ENCODE data around the gene RAB7B.
A peak's percentile ranks its signal among the peaks of the same experiment; 100 is the strongest.

The RAB7B gene

DNA sequence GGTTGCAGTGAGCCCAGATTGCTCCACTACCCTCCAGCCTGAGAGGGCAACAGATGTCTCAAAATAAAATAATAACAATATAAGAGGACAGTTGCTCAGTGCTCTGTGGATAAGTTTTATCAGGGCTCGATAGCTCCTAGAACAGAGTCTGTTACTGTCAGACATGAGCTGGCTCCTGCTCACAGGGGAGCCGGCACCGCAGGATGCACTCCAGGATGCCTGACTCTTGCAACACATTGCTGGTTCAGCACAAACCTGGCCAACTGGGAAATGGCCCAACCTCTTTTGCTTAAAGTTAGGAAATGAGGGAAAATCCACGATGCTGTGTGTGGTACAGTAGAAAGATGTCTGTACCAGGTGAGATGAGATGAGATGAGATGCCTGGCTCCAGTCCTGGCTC, 26.3 kb upstream of the RAB7B start:
- Histone ChIP-seq H4K5ac (ENCODE audit: low read length) (no peak overlapping the region), H3K79me1 (ENCODE audit: low read length) (no peaks in the 10 kb centered on the region), H2BK120ac (ENCODE audit: low read depth, low read length) (no peak overlapping the region), H3K27me3 (ENCODE audit: insufficient read depth, low read length, poor library complexity) (no peaks in the 10 kb centered on the region), H3K79me2 (ENCODE audit: control insufficient read depth, insufficient read depth, low read length) (no peaks in the 10 kb centered on the region), H3K36me3 (ENCODE audit: control insufficient read depth, insufficient read depth, low read length) (no peaks in the 10 kb centered on the region), H2BK5ac (ENCODE audit: low read length) (no peak overlapping the region), H3K4ac (ENCODE audit: low read depth, low read length) (no peak overlapping the region), H3K4me3 (ENCODE audit: low read length) (no peak overlapping the region), H2AK5ac (ENCODE audit: low read length) (no peak overlapping the region), H3K23ac (ENCODE audit: low read length) (no peak overlapping the region), H2BK15ac (replicated peaks; ENCODE audit: low read depth) (no peak overlapping the region), H3K4me1 (ENCODE audit: control insufficient read depth, low read depth, low read length) (no peaks in the 10 kb centered on the region), H3K56ac (ENCODE audit: low read length) (no peak overlapping the region), H3K18ac (ENCODE audit: low read length) (no peak overlapping the region), H4K8ac (ENCODE audit: low read depth, low read length) (no peak overlapping the region), H3K4me2 (ENCODE audit: low read length) (no peak overlapping the region), H3K9ac (ENCODE audit: low read length) (no peak overlapping the region), H3K27ac (ENCODE audit: low read depth, low read length) (no peak overlapping the region)
- WGBS (ENCODE audit: extremely low coverage, insufficient coverage, low lambda C conversion rate), result no CpG with 5 or more reads among the region's 4 CpGs
- DNase-seq, result no peak

GRCh38 chr1:206025283-206025820, 22.2 kb upstream of the RAB7B start:
- Histone ChIP-seq H2AK5ac (ENCODE audit: low read length) (no peak overlapping the region), H4K5ac (ENCODE audit: low read length) (no peak overlapping the region), H3K27me3 (ENCODE audit: insufficient read depth, low read length, poor library complexity) (no peaks in the 10 kb centered on the region), H4K8ac (ENCODE audit: low read depth, low read length) (no peak overlapping the region), H3K4me3 (ENCODE audit: low read length) (no peak overlapping the region), H3K79me1 (ENCODE audit: low read length) (no peaks in the 10 kb centered on the region), H3K18ac (ENCODE audit: low read length) (no peak overlapping the region), H3K9ac (ENCODE audit: low read length) (no peak overlapping the region), H3K23ac (ENCODE audit: low read length) (no peak overlapping the region), H3K4me2 (ENCODE audit: low read length) (no peak overlapping the region), H3K4ac (ENCODE audit: low read depth, low read length) (no peak overlapping the region), H3K56ac (ENCODE audit: low read length) (no peak overlapping the region), H2BK15ac (replicated peaks; ENCODE audit: low read depth) (no peak overlapping the region), H3K79me2 (ENCODE audit: control insufficient read depth, insufficient read depth, low read length) (no peaks in the 10 kb centered on the region), H3K36me3 (ENCODE audit: control insufficient read depth, insufficient read depth, low read length) (no peaks in the 10 kb centered on the region), H2BK5ac (ENCODE audit: low read length) (no peak overlapping the region), H3K27ac (ENCODE audit: low read depth, low read length) (no peak overlapping the region), H2BK120ac (ENCODE audit: low read depth, low read length) (no peak overlapping the region), H3K4me1 (ENCODE audit: control insufficient read depth, low read depth, low read length) (no peaks in the 10 kb centered on the region)
- DNase-seq, result no peak
- WGBS (ENCODE audit: extremely low coverage, insufficient coverage, low lambda C conversion rate), result no CpG with 5 or more reads among the region's 3 CpGs

DNA sequence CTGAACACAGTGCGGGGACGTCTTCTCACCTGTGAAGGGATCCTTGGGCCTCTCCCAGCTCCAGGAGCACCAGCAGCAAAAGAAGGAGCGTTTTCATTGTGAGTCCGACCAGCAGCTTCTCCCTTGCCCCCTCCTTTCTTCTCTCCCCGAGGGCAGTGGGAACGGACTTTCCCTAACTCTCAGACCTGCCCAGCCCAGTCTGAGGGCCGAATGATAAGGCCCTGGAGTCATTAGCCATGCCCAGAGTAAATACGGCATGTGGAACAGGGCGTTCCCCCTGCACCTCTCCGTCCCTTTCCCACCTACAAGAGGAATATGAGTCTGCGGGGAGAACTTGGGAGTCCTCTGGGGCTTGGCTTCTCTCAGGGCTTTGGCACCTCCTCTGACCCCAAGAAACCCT, 20.5 kb upstream of the RAB7B start, which contains the start of gene CTSE:
Gene CTSE (minus strand): TSS at position 201 of the 400 bp plus-strand sequence. CDS start 104 bp downstream, at position 97.
- Histone ChIP-seq H2AK5ac (ENCODE audit: low read length) (no peak within 1 kb of the TSS), H3K27me3 (ENCODE audit: insufficient read depth, low read length, poor library complexity) (no peaks in the 10 kb centered on the region), H3K56ac (ENCODE audit: low read length) (no peak within 1 kb of the TSS), H3K79me1 (ENCODE audit: low read length) (no peaks in the 10 kb centered on the region), H4K8ac (ENCODE audit: low read depth, low read length) (no peak within 1 kb of the TSS), H4K5ac (ENCODE audit: low read length) (no peak within 1 kb of the TSS), H3K4me3 (ENCODE audit: low read length) (no peak within 1 kb of the TSS), H3K23ac (ENCODE audit: low read length) (peak within 1 kb of the TSS; percentile 9), H3K4me1 (ENCODE audit: control insufficient read depth, low read depth, low read length) (no peaks in the 10 kb centered on the region), H3K18ac (ENCODE audit: low read length) (no peak within 1 kb of the TSS), H3K4ac (ENCODE audit: low read depth, low read length) (no peak within 1 kb of the TSS), H2BK120ac (ENCODE audit: low read depth, low read length) (no peak within 1 kb of the TSS), H3K4me2 (ENCODE audit: low read length) (no peak within 1 kb of the TSS), H3K9ac (ENCODE audit: low read length) (no peak within 1 kb of the TSS), H2BK15ac (replicated peaks; ENCODE audit: low read depth) (no peak within 1 kb of the TSS), H3K79me2 (ENCODE audit: control insufficient read depth, insufficient read depth, low read length) (no peaks in the 10 kb centered on the region), H3K27ac (ENCODE audit: low read depth, low read length) (no peak within 1 kb of the TSS), H2BK5ac (ENCODE audit: low read length) (no peak within 1 kb of the TSS), H3K36me3 (ENCODE audit: control insufficient read depth, insufficient read depth, low read length) (no peaks in the 10 kb centered on the region)
- DNase-seq, result no peak
- no CpG with 5 or more reads among the region's 11 CpGs for WGBS (ENCODE audit: extremely low coverage, insufficient coverage, low lambda C conversion rate)

DNA sequence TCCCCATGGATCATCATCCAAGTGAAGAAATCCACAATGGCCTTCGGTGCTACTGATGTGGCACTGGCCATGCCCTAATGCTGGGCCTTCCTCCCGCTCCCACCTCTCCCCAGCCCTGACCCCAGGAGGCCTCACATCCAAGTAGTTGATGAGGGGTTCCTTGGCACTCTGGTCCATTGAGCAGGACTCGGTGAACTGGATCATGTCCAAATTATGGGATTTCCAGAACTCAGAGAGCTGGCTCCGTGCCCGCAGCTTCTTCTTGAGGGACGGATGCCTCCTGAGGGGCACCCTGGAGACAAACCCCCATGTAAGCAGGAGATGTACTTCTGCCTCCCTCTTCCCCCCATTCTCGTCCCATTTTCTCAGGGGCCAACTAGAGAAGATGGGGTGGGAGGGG, 19.6 kb upstream of the RAB7B start:
- H3K27ac ChIP-seq (ENCODE audit: low read depth, low read length), result no peak overlapping the region
- no peaks in the 10 kb centered on the region for H3K79me2 ChIP-seq (ENCODE audit: control insufficient read depth, insufficient read depth, low read length)
- no peak overlapping the region for H3K18ac ChIP-seq (ENCODE audit: low read length)
- H2BK5ac ChIP-seq (ENCODE audit: low read length), result no peak overlapping the region
- no peak overlapping the region for H3K4ac ChIP-seq (ENCODE audit: low read depth, low read length)
- H3K4me1 ChIP-seq (ENCODE audit: control insufficient read depth, low read depth, low read length), result no peaks in the 10 kb centered on the region
- H2BK120ac ChIP-seq (ENCODE audit: low read depth, low read length), result no peak overlapping the region
- no peaks in the 10 kb centered on the region for H3K27me3 ChIP-seq (ENCODE audit: insufficient read depth, low read length, poor library complexity)
- no peak for DNase-seq
- H3K36me3 ChIP-seq (ENCODE audit: control insufficient read depth, insufficient read depth, low read length), result no peaks in the 10 kb centered on the region
- no peak overlapping the region for H2BK15ac ChIP-seq (replicated peaks; ENCODE audit: low read depth)
- peak overlapping the region; percentile 9 for H3K23ac ChIP-seq (ENCODE audit: low read length)
- H3K4me3 ChIP-seq (ENCODE audit: low read length), result no peak overlapping the region
- H4K5ac ChIP-seq (ENCODE audit: low read length), result no peak overlapping the region
- H4K8ac ChIP-seq (ENCODE audit: low read depth, low read length), result no peak overlapping the region
- H3K4me2 ChIP-seq (ENCODE audit: low read length), result no peak overlapping the region
- no peak overlapping the region for H3K56ac ChIP-seq (ENCODE audit: low read length)
- H3K79me1 ChIP-seq (ENCODE audit: low read length), result no peaks in the 10 kb centered on the region
- no peak overlapping the region for H3K9ac ChIP-seq (ENCODE audit: low read length)
- H2AK5ac ChIP-seq (ENCODE audit: low read length), result no peak overlapping the region
- WGBS (ENCODE audit: extremely low coverage, insufficient coverage, low lambda C conversion rate), result no CpG with 5 or more reads among the region's 7 CpGs

DNA sequence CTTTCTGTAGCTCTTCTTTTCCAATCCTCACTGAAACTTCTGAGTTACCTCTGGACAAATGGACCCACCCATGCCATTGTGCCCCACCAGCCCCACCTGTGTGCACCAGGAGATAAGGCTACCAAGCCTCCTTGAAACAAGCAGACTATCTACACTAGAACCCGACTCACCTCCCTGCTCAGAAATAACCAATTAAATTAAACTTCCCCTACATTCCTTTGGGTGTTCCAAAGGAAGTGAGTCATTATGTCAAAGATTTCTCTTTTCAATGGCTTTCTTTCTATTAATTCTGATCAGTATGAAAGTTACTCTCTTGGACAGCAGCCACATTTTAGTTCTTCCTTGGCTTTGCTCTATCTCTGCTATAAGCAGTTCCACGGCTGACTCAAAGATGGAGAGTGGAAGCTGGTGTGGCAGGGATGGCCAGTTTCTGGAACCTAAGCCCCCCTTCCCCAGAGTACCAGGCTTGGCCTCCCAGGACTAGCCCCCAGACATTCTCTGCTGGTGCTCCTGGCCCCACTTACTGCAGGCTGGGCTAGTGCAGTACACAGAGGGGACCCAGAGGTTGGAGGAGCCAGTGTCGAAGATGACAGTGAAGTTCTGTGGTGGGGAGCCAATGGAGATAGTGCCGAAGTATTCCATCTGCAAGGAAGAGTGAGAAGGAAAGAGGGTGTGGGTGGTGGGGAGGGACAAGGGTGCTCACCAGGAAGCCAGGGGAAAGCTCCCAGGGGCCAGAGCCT, 18.6 kb upstream of the RAB7B start:
- H3K4me2 ChIP-seq (ENCODE audit: low read length), result no peak overlapping the region
- no peaks in the 10 kb centered on the region for H3K4me1 ChIP-seq (ENCODE audit: control insufficient read depth, low read depth, low read length)
- no CpG with 5 or more reads among the region's 4 CpGs for WGBS (ENCODE audit: extremely low coverage, insufficient coverage, low lambda C conversion rate)
- no peaks in the 10 kb centered on the region for H3K79me1 ChIP-seq (ENCODE audit: low read length)
- no peak overlapping the region for H3K18ac ChIP-seq (ENCODE audit: low read length)
- H3K9ac ChIP-seq (ENCODE audit: low read length), result no peak overlapping the region
- H4K5ac ChIP-seq (ENCODE audit: low read length), result no peak overlapping the region
- no peak for DNase-seq
- no peak overlapping the region for H2BK15ac ChIP-seq (replicated peaks; ENCODE audit: low read depth)
- H3K4me3 ChIP-seq (ENCODE audit: low read length), result no peak overlapping the region
- H2AK5ac ChIP-seq (ENCODE audit: low read length), result no peak overlapping the region
- H3K36me3 ChIP-seq (ENCODE audit: control insufficient read depth, insufficient read depth, low read length), result no peaks in the 10 kb centered on the region
- no peak overlapping the region for H2BK5ac ChIP-seq (ENCODE audit: low read length)
- H3K27me3 ChIP-seq (ENCODE audit: insufficient read depth, low read length, poor library complexity), result no peaks in the 10 kb centered on the region
- no peak overlapping the region for H3K23ac ChIP-seq (ENCODE audit: low read length)
- no peak overlapping the region for H3K4ac ChIP-seq (ENCODE audit: low read depth, low read length)
- H3K56ac ChIP-seq (ENCODE audit: low read length), result no peak overlapping the region
- no peaks in the 10 kb centered on the region for H3K79me2 ChIP-seq (ENCODE audit: control insufficient read depth, insufficient read depth, low read length)
- H4K8ac ChIP-seq (ENCODE audit: low read depth, low read length), result no peak overlapping the region
- no peak overlapping the region for H3K27ac ChIP-seq (ENCODE audit: low read depth, low read length)
- H2BK120ac ChIP-seq (ENCODE audit: low read depth, low read length), result no peak overlapping the region

Measured in mesendoderm (in vitro differentiated cells).